ENCODE data around the gene SPECC1.
"Not testable (repeated sequence)": the region's sequence is repeated elsewhere in the genome, so short reads cannot be mapped to it uniquely, and the experiment has no call there.

Gene SPECC1

DNA sequence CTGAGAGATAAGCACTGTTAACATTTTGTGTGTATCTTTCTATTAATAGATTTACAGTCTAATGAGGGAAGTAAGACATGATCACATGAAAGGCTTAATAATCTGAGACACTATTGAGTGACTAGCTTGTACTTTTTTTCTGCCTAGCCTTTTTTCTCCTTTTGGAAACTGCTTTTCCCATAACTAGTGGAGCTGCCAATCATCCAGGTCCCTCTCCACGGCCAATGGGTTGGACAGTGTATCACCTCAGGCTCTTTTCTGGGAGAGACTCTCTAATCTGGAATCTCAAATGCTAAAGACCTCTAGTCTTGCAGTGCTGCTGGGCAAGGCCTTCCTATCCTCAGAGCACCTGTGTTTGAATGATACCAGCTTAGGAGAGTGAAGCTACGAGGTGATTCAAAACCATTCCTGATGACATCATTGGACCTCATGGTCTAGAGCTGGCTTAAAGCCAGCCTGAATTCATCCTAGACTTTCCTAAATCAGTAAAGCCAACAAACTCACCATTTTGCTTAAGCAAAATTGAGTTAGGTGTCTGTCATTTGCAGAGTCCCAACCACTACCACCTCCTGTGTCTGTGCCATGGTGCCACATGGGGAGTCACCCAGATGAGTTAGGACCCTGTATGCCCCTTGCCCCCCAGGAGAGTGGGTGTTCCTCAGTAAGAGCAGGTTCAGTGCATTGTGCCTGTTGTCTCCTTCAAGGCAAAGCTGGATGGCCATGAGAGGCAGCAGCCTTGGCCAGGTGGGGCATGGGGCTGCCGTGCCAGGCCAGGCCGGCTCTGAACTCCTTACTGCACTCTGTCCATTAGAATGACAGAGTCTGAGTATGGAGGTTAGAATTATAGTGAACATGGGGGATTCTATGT lies 62.9 kb downstream of the SPECC1 start:
- DNase-seq, result no peak

DNA sequence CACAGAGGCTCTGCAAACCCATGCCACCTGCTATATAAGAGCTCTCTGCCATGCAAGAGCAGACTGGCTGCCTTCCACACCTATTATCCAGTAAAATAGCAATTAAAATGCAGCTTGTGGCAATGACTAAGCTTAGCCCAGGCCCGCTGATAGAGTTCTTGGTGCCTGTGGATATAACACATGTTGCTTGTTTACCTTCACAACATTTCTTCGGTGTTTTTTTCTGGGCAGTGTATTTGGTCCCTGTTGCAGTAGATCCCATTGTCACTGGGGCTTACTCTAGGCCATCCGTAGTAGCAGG lies 63.5 kb downstream of the SPECC1 start:
- DNase-seq, result no peak

DNA sequence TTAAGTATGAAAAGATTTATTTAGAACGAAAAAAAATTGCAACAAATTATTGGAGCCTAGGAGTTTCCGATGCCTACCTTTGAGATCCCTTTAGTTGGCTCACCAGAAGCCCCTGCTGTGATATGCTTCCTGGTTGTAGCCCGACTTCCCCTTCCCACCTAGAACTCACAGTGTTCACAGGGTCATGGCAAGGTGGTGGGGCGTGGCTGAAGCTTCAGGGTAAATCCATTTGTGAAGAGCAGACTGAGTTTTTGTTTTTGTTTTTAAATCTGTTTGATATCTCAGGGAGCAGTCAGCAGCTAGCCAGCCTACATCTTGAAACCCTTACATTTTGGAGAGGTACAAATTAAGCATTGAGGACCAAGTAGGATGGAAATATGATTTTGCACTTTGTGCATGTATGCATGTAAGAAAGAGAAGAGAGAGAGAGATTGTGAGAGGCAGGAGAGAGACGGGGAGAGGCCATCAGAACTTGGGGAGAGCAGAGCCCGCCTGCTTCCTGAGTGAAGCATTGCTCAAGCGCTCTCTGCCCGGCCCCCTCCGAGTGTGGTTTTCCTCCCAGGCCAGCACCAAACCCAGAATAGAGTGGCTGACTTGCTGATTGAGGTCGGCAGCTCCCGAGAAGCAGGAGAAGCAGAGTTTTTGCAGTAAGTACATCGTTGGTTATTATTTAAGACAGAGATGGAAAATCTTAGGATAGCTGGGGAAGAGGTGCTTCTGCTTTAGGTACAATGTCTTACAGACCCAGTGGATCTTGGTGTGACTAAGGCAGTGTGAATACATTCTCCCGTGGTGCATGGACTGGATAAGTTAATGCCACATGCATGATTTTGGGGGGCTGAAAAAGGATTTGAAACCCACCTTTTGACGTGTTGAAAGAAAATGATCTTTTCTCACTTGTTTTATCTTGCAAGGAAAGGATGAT lies 64.2 kb downstream of the SPECC1 start:
- no peak for DNase-seq

DNA sequence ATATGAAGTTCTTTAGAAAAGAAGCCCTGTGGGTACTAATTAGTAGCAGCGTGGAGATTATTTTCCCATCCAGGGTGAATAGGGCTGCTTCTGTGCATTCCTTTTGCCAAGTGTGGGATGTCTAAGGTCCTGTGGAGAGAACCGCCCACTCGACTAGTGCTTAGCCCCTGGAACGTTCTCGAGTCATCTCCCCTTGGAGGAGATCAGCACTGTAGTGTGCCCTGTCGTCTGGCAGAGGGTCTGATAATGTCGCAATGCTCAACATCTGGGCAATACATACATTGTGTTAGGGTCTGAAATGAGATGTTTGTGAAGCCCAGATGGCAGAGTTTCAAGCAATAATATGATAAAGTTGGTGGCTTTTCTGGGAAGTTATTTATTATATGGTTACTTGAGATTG lies 64.8 kb downstream of the SPECC1 start:
- no peak for DNase-seq

DNA sequence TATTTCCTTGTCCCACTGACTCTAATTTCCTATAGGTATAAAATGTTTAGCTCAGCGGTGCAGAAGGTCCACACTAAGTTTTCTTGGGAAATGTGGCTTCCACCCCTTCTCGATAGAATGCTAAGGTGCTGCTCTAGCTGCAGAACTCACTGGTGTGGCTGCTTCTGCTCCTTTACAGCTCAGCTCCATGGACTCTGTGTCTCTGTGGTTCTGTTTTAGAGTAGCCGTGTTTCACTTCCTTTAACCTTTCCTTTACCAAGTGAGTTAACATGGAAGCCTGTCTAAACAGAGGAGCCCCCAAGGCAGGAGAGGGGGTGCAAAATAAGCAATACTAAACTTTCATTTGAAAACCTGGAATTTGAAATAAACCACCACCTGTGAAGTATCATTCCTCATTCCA lies 65.3 kb downstream of the SPECC1 start:
- no peak for DNase-seq

DNA sequence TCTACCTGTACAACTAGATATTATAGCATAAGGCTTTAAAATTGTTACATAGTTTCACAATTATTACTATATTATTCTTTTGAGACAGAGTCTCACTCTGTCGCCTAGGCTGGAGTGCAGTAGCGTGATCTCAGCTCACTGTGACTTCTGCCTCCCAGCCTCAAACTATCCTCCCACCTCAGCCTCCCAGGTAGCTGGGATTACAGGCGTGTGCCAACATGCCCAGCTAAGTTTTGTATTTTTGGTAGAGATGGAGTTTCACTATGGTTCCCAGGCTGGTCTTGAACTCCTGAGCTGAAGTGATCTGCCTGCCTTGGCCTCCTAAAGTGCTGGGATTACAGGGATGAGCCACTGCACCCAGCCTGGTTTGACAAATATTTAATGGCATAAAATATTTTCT lies 67.0 kb downstream of the SPECC1 start:
- DNase-seq, result not testable (repeated sequence)

DNA sequence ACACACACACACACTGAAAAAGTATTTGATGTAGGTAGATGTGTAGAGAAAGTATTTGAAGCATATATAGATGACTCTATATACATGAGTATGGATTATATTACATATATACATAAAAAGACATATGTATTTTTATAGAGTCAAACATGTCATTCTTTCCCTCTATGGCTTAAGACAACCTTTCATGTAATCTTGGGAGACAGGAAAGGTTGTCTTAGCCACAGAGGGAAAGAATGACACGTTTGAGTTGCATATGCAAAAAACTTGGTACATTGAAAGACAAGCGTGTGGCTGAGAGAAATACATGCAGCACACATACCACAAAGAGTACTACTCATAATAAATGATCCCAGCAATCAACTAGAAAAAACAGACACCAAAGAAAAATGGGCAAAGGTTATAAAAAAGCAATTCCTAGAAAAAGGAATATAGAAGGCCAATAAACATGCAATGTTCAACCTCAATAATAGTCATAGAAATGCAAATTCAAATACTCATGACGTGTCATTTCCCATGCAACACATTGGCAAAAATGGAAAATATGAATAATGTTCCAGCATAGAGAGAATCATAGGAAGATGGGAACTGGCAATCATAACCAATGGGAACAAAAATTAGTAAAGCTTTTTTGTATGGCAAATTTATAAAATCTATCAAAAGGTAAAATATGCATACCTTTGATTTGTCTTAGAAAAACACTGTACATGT lies 69.0 kb downstream of the SPECC1 start:
- no peak for DNase-seq

DNA sequence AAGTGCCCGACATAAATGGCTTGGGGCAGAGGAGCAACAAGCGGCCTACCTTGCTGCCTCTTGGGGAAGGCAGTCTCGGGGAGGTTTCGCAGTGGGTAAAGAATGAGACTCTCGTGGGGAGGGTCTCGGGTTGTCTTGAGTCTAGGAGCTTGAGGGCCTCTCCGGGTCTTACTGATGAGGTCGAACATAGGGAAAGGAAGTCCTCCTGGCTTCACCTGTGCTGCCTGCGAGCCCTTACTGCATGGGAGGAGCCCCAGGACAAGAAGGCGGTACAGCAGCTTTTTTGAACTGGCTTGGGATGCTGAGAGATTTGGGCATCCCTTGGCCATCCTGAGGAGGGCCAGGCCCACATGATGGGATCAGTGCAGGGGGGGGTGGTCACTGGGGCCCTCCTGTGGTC lies 71.4 kb downstream of the SPECC1 start:
- DNase-seq, result no peak

DNA sequence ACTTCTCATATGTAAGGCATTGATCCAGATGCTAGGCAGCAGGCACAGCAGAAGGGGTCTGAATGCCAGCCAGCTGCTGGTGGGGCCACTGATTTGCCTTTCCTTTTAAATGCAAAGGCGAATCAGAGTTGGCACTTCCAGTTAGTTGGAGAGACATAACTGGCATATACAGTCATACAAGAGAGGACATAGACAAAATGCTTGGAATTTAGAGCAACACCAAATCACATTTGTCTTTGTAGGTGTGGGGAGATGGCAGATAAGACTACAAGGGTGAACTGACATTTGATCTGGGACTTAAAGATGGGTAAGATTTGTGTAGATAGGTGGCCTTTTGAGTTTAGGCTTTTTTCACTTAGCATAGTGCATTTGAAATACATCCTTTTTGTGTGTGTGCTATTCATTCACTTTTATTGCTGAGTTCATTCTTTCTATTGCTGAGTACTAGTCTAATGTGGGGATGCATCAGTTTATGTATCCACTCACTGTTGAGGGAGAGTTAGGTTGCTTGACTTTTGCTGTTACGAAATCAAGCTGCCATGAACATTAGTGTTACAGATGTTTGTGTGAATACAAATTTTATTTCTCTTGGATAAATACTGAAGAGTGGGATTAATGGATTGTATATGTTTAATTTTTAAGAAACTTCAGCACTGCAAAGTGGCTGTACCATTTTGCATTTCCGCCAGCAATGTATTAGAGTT lies 74.1 kb downstream of the SPECC1 start:
- no peak for DNase-seq

DNA sequence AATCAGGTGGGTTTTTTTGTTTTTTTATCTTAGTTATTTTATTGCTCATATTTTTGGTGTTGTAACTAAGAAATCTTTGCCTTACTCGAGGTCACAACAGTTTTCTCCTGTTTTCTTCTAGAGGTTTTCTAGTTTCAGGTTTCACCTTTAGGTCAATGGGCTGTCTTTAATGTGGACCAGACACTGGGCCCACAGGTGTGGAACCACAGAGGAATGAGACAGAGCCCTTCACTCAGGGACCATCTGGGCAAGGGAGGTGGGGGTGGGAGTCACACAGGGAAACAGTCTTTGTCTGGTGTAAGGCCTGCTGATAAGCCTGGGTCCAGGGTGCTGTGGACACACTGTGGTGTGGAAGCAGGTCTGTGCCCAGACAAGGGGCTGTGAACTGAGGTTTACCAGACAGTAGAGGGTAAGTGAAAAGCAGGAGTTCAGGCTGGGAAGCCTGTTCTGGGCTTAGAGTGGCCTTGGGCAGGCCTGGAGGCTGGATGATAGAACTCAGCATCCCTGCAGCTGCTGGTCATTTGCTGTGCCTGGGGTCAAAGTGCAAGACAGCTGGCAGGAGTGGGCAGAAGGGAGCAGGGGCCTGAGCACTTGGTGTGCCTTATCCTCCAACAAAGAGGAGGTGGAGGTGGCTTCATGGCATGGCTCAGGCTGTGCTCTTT lies 75.6 kb downstream of the SPECC1 start:
- no peak for DNase-seq

DNA sequence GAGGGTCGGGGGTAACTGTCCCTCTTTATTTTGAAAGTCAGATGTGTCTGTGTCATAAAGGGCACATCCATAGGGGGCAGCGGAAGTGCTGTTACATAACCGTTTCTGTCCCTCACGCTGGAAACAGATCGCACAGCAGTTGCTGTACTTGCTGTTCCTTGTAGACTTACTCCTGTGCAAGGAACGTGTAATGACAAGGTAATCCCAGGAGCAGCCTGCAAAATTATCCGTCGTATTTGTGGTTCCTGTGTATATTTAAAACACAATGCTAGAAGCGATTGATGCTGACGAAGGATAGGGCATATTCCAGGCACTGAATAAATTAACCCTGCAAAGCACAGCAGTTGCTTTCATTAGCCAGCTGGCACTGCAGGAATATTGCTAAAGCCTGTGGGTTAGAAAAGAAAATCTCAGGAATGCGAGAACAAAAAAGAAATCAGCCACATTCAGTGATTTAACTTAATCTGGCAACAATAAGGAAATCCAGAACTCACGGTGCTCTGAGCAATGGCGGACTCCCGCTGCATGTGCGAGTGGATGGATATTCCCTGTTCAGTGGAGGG lies 76.2 kb downstream of the SPECC1 start:
- DNase-seq, result no peak

DNA sequence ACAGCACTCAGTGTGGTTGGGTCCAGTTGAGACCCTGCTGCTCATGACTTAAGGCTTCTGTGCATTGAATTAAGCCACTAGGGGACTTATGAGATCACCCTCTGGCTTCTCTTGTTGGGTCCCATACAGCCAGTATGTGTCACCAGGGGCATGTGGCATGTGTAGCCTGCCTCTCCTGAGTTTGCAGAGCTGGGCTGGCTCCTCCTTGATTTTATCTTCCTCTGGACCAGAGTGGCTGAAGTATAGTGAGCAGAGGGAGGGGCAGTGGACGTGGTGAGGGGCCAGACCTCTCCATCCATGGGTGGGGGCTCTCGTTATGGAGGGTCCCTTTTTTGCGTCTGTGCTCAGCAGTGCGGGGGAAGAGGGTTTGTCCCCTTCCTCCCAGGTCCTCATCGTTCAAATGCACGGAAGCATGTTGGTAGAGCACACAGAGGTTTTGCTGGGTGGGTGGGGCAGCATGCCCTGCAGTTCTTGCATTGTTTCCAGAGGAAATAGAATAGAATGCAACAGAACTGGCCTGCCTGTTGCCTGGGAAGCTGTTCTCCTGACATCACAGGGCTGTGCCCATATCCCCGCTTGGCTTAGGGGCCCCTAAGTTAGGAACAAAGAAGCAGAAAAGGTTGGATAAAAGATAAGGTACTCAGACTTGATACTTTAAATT lies 77.4 kb downstream of the SPECC1 start:
- DNase-seq, result no peak

DNA sequence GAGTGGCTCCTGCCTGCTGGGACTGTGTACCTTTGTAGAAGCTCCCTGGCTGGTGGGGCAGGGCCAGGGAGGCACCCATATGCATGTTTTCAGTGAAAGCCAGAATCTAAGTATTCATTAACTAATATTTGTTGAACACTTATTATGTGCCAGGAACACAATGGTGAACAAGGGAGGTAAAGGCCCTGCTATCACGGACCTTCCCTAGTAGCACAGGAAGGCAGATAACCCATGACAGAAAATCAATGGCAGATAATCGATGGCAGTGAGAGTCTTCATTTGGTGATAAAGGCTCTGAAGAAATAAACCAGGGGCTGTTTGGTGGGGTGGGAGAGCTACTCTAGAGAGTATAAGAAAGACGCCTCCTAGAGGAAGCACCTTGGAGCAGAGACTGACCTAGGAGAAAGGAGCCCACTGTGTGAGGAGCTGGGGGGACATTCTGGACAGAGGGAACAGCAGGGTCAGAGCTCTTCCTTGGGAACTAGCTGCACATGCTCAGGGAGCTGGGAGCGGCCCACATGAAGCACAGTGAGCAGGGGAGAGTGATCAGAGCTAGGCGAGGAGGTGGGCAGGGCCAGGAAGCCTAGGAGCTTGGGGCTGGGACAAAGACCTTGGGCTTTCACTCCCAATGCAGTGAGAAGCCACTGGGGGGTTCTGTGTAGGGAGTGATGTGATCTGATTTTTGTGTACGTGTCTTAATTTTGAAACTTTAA lies 78.5 kb downstream of the SPECC1 start:
- no peak for DNase-seq

DNA sequence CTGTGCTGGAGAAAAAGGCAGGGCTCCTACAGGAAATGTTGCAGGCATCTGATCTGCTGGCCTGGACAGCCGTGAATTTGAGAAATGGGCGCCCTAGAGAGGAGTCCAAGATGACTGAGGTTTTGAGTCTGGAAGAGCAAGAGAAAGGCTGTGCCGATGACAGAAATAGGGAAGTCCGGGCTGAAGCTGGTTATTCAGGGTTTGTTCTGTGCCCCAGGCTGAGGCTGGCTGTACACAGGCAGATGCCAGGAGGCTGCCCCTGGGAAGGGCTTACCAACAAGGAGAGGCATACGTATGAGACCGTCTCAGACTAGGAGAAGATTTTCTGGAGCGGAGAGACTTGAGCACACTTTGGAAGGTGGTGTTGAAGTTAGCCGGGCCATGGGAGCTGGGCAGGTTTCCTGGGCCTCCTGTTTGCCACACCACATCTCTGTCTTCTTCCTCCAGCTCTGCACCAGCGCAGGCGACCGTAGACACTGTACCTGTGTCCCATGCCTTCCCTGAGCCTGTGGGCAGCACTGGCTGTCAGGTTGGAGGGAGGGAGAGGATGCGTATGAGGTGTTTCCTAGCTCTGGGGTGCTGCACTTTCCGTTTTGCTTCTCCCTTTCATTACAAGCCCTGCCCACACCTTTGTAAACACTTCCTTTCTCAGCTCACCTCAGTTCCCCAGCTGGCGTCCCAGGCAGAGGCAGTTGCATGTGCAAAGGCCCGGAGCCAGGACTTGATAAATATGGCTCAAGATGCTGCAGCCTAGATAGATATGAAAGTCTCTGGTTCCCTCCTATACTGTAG lies 80.8 kb downstream of the SPECC1 start:
- no peak for DNase-seq

DNA sequence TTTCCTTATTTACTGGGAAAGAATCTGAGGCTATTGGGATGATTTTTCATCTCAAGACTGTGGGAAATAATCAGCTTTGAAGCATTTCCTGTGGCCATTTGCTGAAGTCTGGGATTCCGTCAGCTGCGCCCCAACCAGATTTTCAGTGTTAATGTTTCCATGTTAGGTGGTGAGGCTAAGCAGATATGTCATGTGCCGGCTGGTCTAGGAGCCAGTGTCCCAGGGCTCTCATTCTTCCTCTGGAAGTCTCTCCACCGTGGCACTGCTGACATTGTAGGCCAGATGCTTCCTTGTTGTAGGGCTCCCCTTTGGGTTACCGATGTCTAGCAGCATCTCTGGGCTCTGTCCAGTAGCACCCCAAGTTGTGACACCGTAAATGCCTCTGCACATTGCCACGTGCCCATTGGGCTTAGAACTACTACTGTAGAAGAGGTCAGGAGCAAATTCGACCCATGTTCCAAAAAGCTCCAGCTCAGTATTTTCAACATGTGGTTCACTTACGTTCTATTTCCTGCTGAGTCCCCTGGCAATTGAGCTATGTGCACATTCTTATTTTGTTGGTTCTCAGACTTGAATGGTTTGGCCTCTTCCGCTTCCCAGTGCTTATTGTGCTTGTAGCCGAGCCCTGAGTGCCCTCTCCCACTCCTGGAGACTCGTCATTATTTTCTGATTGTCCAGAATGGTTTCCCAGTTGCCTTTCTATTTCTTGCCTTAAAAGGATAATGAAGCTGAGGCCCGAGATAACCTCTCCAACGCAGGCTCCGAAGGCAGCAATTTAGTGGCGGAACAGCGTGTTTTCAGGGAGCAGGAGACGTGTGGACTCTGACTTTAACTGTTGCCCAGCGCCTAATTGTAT lies 82.2 kb downstream of the SPECC1 start:
- DNase-seq, result no peak

DNA sequence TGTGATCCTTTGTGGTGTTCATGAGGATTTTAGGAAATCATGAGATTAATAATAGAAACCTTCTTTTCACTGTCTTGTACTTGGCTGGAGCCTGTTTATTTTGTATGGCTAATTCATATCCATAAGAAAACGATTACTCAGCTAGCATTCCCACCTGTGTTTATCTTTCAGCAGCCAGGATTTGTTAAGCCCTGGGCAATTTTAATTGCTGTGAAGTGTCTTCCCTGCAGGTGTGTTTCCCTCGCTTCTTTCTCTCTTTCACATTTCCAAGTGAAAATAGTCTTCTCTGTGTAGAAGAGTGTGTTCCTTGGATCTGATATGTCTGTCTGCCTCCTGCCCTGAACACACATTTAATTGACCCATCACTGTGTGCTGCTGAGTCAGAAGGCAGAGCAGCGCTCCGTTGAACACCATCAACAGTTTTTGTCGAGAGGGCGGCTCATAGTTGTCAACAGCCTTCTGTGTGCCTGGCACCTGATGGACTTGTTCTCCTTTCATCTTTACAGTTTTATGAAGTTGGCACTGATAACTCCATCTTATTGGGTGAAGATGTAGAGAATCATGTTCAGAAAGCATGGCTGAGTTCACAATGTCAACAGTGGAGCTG lies 83.2 kb downstream of the SPECC1 start:
- DNase-seq, result no peak

DNA sequence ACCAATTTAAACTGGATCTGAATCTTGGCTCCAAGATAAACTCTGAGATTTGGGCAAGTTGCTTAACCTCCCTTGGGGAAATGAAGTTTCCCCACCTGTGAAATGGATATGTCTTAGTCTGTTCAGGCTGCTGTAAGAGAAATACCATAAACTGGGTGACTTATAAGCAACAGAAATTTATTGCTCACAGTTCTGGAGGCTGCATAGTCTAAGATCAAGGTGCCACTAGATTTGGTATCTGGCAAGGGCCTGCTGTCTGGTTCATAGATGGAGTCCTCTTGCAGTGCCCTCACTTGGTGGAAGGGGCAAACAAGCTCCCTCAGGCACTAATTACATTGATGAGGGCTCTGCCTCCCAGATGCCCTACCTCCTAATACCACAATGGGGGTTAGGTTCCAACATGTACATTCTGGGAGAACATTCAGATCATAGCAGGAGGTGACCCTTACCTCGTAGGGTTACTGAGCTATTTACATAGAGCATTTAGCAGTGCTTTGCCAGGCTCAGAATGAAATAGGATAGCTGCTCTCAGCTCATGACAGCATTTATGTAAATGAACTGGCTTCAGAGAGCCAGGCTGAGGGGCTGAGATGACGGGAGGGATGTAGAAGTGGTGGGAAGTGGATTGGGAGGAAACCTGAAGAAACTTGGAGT lies 83.9 kb downstream of the SPECC1 start:
- DNase-seq, result no peak

DNA sequence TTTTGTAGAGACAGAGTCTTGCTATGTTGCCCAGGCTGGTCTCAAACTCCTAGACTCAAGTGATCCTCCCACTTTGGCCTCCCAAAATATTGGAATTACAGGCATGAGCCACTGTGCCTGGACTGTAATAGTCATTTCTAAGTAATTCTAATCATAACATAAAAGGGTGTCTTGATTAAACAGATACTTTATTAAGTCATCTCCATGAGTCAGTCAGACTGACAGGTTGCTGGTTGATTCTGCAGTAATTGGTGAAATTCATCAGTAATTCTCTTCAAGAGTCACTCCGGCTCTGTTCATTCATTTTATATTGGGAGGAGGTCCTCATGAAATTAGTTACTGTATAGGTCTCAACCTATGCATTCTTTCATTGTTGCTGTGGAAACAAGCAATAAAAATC lies 85.6 kb downstream of the SPECC1 start:
- DNase-seq, result no peak

Data from NCI-H1048 (cell line).